K562 (cell line): Measurements from ENCODE around the gene PLXNA2. TPM values are rescaled to one million over a fixed set of nuclear protein-coding genes. Genes with fewer than 3 reads are reported as not detected.

Source experiments
- ATF7 ChIP-seq: fragments of 450-650 bp; IDR thresholded peaks from 2 replicates; pipeline ENCODE4 v1.7.1; 2014; ENCODE audit warnings: mild to moderate bottlenecking, moderate library complexity
- DACH1 ChIP-seq: fragments of 450-650 bp; IDR thresholded peaks from 2 replicates; pipeline ENCODE4 v1.6.1; 2018; ENCODE audit not compliant: partially characterized antibody
- ETS1 ChIP-seq: conservative IDR thresholded peaks from 2 replicates; pipeline ENCODE4 v1.6.1; 2011; ENCODE audit warnings: low read depth, mild to moderate bottlenecking, low read length; ENCODE audit not compliant: control insufficient read depth
- KDM2B ChIP-seq: fragments of 250-450 bp; sonication (Bioruptor Pico); IDR thresholded peaks from 2 replicates; pipeline ENCODE4 v1.8.0; 2021; ENCODE audit warnings: mild to moderate bottlenecking, moderate library complexity
- MAX ChIP-seq: sonication (generic); formaldehyde crosslinking; IDR thresholded peaks from 2 replicates; pipeline ENCODE4 v1.9.0; 2022; ENCODE audit warnings: mild to moderate bottlenecking, missing genetic modification reagents
- TFE3 ChIP-seq: fragments of 450-650 bp; formaldehyde crosslinking; IDR thresholded peaks from 2 replicates; pipeline ENCODE4 v1.4.0; 2020; ENCODE audit warnings: mild to moderate bottlenecking, mixed read lengths
- TOE1 ChIP-seq, 2 experiments: fragments of 450-650 bp in 1 of 2; sonication (generic) in 1 of 2; formaldehyde crosslinking in 1 of 2; IDR thresholded peaks; 2 replicates each; pipeline versions ENCODE4 v1.7.1 to v1.8.0; 2016 to 2022; ENCODE audit warnings: borderline replicate concordance in 2 of 2, mild to moderate bottlenecking in 2 of 2, antibody characterized with exemption in 1 of 2, inconsistent platforms in 1 of 2, low read depth in 1 of 2, missing genetic modification reagents in 1 of 2, moderate library complexity in 1 of 2
- polyA plus RNA-seq, 8 experiments: library from polyadenylated mRNA; depleted of rRNA in 4 of 8; stranded (reverse) in 5 of 8; unstranded in 3 of 8; fragments of >200 nt; fragmentation: Nextera tagmentation in 2 of 8; fragmentation: Illumina TruSeq in 1 of 8; extraction: Ambion mirVana in 2 of 8; extraction: Trizol in 1 of 8; gene quantifications; 2 replicates each; pipeline versions ENCODE4 v1.2.1 to v1.2.3, GENCODE V29; 2011 to 2014; ENCODE audit warnings: inconsistent platforms in 1 of 8, missing spikeins in 1 of 8
- total RNA-seq, 7 experiments: library from RNA; depleted of rRNA in 6 of 7; stranded (reverse); fragments of >200 nt in 6 of 7; fragmentation: Illumina TruSeq in 2 of 7; extraction: Trizol in 2 of 7; gene quantifications; 2 replicates each; pipeline versions ENCODE4 v1.2.1 to v1.2.3, GENCODE V29; 2011 to 2021; ENCODE audit warnings: low replicate concordance in 1 of 7

The PLXNA2 gene
- total and polyA plus RNA-seq, 9 of the 15 experiments (the other 6 are each of a cell fraction or from before 2014, with no cell fraction given), result 0.01 to 1.3 (median 0.32) TPM

GRCh38 chr1:208111646-208112190 is 132.5 kb downstream of the PLXNA2 start (continued):
- no peak for TF ChIP-seq ETS1
- no peak for TF ChIP-seq MAX (CRISPR knock-in tag)
- TF ChIP-seq DACH1, result no peak
- TF ChIP-seq KDM2B (CRISPR knock-in tag), result no peak
- TF ChIP-seq TOE1 (IDR thresholded peaks at IDR 0.05; ENCODE audit: borderline replicate concordance), result peak; percentile 65
- no peak for TF ChIP-seq TOE1 (CRISPR knock-in tag; IDR thresholded peaks at IDR 0.05; ENCODE audit: borderline replicate concordance, low read depth)
- TF ChIP-seq TFE3 (CRISPR knock-in tag), result peak; percentile 95
- TF ChIP-seq ATF7, result no peak
